Activated naive CD8-positive, alpha-beta T cell (primary cell): Measurements from ENCODE around the gene KASH5.
"Not testable (repeated sequence)": the region's sequence is repeated elsewhere in the genome, so short reads cannot be mapped to it uniquely, and the experiment has no call there.

Source experiments
- H3K27ac Mint-ChIP-seq: one replicate; pipeline ENCODE4 v1.8.0; 2021; ENCODE audit warnings: mixed read lengths
- H3K27me3 Mint-ChIP-seq: one replicate; pipeline ENCODE4 v1.8.0; 2021; ENCODE audit warnings: mixed read lengths
- H3K36me3 Mint-ChIP-seq: one replicate; pipeline ENCODE4 v1.8.0; 2021; ENCODE audit warnings: mixed read lengths
- H3K4me1 Mint-ChIP-seq: one replicate; pipeline ENCODE4 v1.8.0; 2021; ENCODE audit warnings: low read depth, mixed read lengths
- H3K4me3 Mint-ChIP-seq: one replicate; pipeline ENCODE4 v1.8.0; 2021; ENCODE audit warnings: mild to moderate bottlenecking, mixed read lengths
- H3K9me3 Mint-ChIP-seq: one replicate; pipeline ENCODE4 v1.8.0; 2021; ENCODE audit warnings: low read depth, mixed read lengths

KASH5 gene

GRCh38 chr19:49442354-49442753 lies 54.3 kb downstream of the KASH5 start:
- peaks cover 25% of the 10 kb centered on the region for H3K4me1 Mint-ChIP-seq
- H3K4me3 Mint-ChIP-seq = peak overlapping the region; percentile 79
- H3K27me3 Mint-ChIP-seq = peaks cover 42% of the 10 kb centered on the region
- no peak overlapping the region for H3K27ac Mint-ChIP-seq
- no peaks in the 10 kb centered on the region for H3K9me3 Mint-ChIP-seq
- no peaks in the 10 kb centered on the region for H3K36me3 Mint-ChIP-seq

- Mint-ChIP-seq H3K27ac (no peak overlapping the region), H3K9me3 (no peaks in the 10 kb centered on the region), H3K36me3 (no peaks in the 10 kb centered on the region), H3K4me1 (peaks cover 25% of the 10 kb centered on the region), H3K4me3 (peak overlapping the region; percentile 79), H3K27me3 (peaks cover 37% of the 10 kb centered on the region)
These were observed 54.8 kb downstream of the KASH5 start for GRCh38 chr19:49442771-49443365.

GRCh38 chr19:49443366-49444099 lies 55.5 kb downstream of the KASH5 start:
- H3K27me3 Mint-ChIP-seq = peaks cover 30% of the 10 kb centered on the region
- H3K27ac Mint-ChIP-seq = peak overlapping the region; percentile 76
- no peaks in the 10 kb centered on the region for H3K9me3 Mint-ChIP-seq
- peak overlapping the region; percentile 79 for H3K4me3 Mint-ChIP-seq
- peaks cover 2% of the 10 kb centered on the region for H3K36me3 Mint-ChIP-seq
- peaks cover 29% of the 10 kb centered on the region for H3K4me1 Mint-ChIP-seq

GRCh38 chr19:49444100-49444700 lies 56.2 kb downstream of the KASH5 start:
- H3K4me1 Mint-ChIP-seq = peaks cover 31% of the 10 kb centered on the region
- H3K36me3 Mint-ChIP-seq, H3K9me3 Mint-ChIP-seq: not testable (repeated sequence)
- peak overlapping the region; percentile 76 for H3K27ac Mint-ChIP-seq
- H3K27me3 Mint-ChIP-seq = peaks cover 23% of the 10 kb centered on the region
- peak overlapping the region; percentile 79 for H3K4me3 Mint-ChIP-seq

GRCh38 chr19:49445997-49446396 lies 57.9 kb downstream of the KASH5 start:
- no peaks in the 10 kb centered on the region for H3K9me3 Mint-ChIP-seq
- H3K36me3 Mint-ChIP-seq = peaks cover 2% of the 10 kb centered on the region
- H3K4me3 Mint-ChIP-seq = no peak overlapping the region
- no peak overlapping the region for H3K27ac Mint-ChIP-seq
- H3K4me1 Mint-ChIP-seq = peaks cover 39% of the 10 kb centered on the region
- H3K27me3 Mint-ChIP-seq = peaks cover 10% of the 10 kb centered on the region

GRCh38 chr19:49447485-49448431 lies 59.7 kb downstream of the KASH5 start:
- H3K36me3 Mint-ChIP-seq = peaks cover 6% of the 10 kb centered on the region
- H3K9me3 Mint-ChIP-seq = no peaks in the 10 kb centered on the region
- H3K27me3 Mint-ChIP-seq = no peaks in the 10 kb centered on the region
- no peak overlapping the region for H3K4me3 Mint-ChIP-seq
- H3K4me1 Mint-ChIP-seq = peaks cover 38% of the 10 kb centered on the region
- H3K27ac Mint-ChIP-seq = no peak overlapping the region

GRCh38 chr19:49448432-49448786 lies 60.4 kb downstream of the KASH5 start:
- Mint-ChIP-seq H3K4me1 (peaks cover 40% of the 10 kb centered on the region), H3K27me3 (no peaks in the 10 kb centered on the region), H3K9me3 (no peaks in the 10 kb centered on the region), H3K36me3 (peaks cover 6% of the 10 kb centered on the region), H3K4me3 (peak overlapping the region; percentile 57), H3K27ac (no peak overlapping the region)

- no peaks in the 10 kb centered on the region for H3K9me3 Mint-ChIP-seq
- H3K27ac Mint-ChIP-seq = peak overlapping the region; percentile 99
- H3K36me3 Mint-ChIP-seq = peaks cover 6% of the 10 kb centered on the region
- no peaks in the 10 kb centered on the region for H3K27me3 Mint-ChIP-seq
- H3K4me1 Mint-ChIP-seq = peaks cover 41% of the 10 kb centered on the region
- peak overlapping the region; percentile 100 for H3K4me3 Mint-ChIP-seq
These were observed 62.4 kb downstream of the KASH5 start for GRCh38 chr19:49450405-49450804.

GRCh38 chr19:49451430-49452181 lies 63.6 kb downstream of the KASH5 start, which contains the start of gene PIH1D1:
Gene PIH1D1, minus strand, starts transcription at chr19:49451814. Its CDS starts 240 bp downstream, at chr19:49451574.
- Mint-ChIP-seq H3K27me3 (no peaks in the 10 kb centered on the region), H3K4me1 (peaks cover 48% of the 10 kb centered on the region), H3K9me3 (no peaks in the 10 kb centered on the region), H3K27ac (peak within 1 kb of the TSS; percentile 100), H3K4me3 (peak within 1 kb of the TSS; percentile 100), H3K36me3 (peaks cover 6% of the 10 kb centered on the region)

GRCh38 chr19:49453013-49453756 lies 65.1 kb downstream of the KASH5 start, which contains the start of gene ALDH16A1:
Gene ALDH16A1, plus strand, starts transcription at chr19:49453225. Its CDS starts 107 bp downstream, at chr19:49453332.
- peak within 1 kb of the TSS; percentile 100 for H3K4me3 Mint-ChIP-seq
- peaks cover 50% of the 10 kb centered on the region for H3K4me1 Mint-ChIP-seq
- no peaks in the 10 kb centered on the region for H3K9me3 Mint-ChIP-seq
- H3K27ac Mint-ChIP-seq = peak within 1 kb of the TSS; percentile 100
- no peaks in the 10 kb centered on the region for H3K27me3 Mint-ChIP-seq
- peaks cover 6% of the 10 kb centered on the region for H3K36me3 Mint-ChIP-seq

- Mint-ChIP-seq H3K36me3 (peaks cover 3% of the 10 kb centered on the region), H3K4me1 (peaks cover 45% of the 10 kb centered on the region), H3K9me3 (no peaks in the 10 kb centered on the region), H3K4me3 (peak overlapping the region; percentile 100), H3K27ac (peak overlapping the region; percentile 100), H3K27me3 (no peaks in the 10 kb centered on the region)
These were observed 65.8 kb downstream of the KASH5 start for GRCh38 chr19:49453757-49454240.

- Mint-ChIP-seq H3K27me3 (no peaks in the 10 kb centered on the region), H3K9me3 (no peaks in the 10 kb centered on the region), H3K4me3 (peak overlapping the region; percentile 20), H3K4me1 (peaks cover 31% of the 10 kb centered on the region), H3K27ac (peak overlapping the region; percentile 41), H3K36me3 (peaks cover 3% of the 10 kb centered on the region)
These were observed 67.7 kb downstream of the KASH5 start for GRCh38 chr19:49455773-49456172.

GRCh38 chr19:49456326-49456725 lies 68.3 kb downstream of the KASH5 start:
- no peaks in the 10 kb centered on the region for H3K27me3 Mint-ChIP-seq
- H3K4me3 Mint-ChIP-seq = peak overlapping the region; percentile 20
- H3K4me1 Mint-ChIP-seq = peaks cover 30% of the 10 kb centered on the region
- H3K27ac Mint-ChIP-seq = no peak overlapping the region
- no peaks in the 10 kb centered on the region for H3K9me3 Mint-ChIP-seq
- peaks cover 3% of the 10 kb centered on the region for H3K36me3 Mint-ChIP-seq
